KMS-11 (cell line): ENCODE data around the gene NEXN.

Source experiments
- H2AFZ ChIP-seq: fragments of 200-600 bp; sonication (generic); 2 replicates; pipeline ENCODE4 v1.6.1; 2016; ENCODE audit warnings: antibody characterized with exemption, mixed run types, low read depth
- H3K27ac ChIP-seq: fragments of 200-600 bp; sonication (generic); 2 replicates; pipeline ENCODE4 v1.6.1; 2016; ENCODE audit warnings: mild to moderate bottlenecking, mixed run types
- H3K27me3 ChIP-seq: fragments of 200-600 bp; sonication (generic); 2 replicates; pipeline ENCODE4 v1.6.1; 2017; ENCODE audit warnings: mild to moderate bottlenecking, low read depth, mixed run types, moderate library complexity; ENCODE audit not compliant: insufficient read depth
- H3K36me3 ChIP-seq: fragments of 200-600 bp; sonication (generic); 2 replicates; pipeline ENCODE4 v1.6.1; 2017; ENCODE audit warnings: mild to moderate bottlenecking, mixed run types; ENCODE audit not compliant: insufficient read depth
- H3K4me1 ChIP-seq: fragments of 200-600 bp; sonication (generic); 2 replicates; pipeline ENCODE4 v1.6.1; 2016; ENCODE audit warnings: mild to moderate bottlenecking, low read depth, mixed run types; ENCODE audit not compliant: poor library complexity, severe bottlenecking
- H3K4me2 ChIP-seq: fragments of 200-600 bp; sonication (generic); 2 replicates; pipeline ENCODE4 v1.7.0; 2016; ENCODE audit warnings: mild to moderate bottlenecking, mixed run types
- H3K4me3 ChIP-seq: fragments of 200-600 bp; sonication (generic); IDR thresholded peaks from 2 replicates; pipeline ENCODE4 v1.6.1; 2017; ENCODE audit warnings: low read depth, low read length, mixed read lengths; ENCODE audit not compliant: insufficient read depth
- H3K79me2 ChIP-seq: fragments of 200-600 bp; sonication (generic); 2 replicates; pipeline ENCODE4 v1.6.1; 2016; ENCODE audit warnings: low read depth, mixed run types; ENCODE audit not compliant: insufficient read depth
- H3K9ac ChIP-seq: fragments of 200-600 bp; sonication (generic); 2 replicates; pipeline ENCODE4 v1.6.1; 2016; ENCODE audit warnings: mild to moderate bottlenecking, mixed run types
- H4K20me1 ChIP-seq: fragments of 200-600 bp; sonication (generic); 2 replicates; pipeline ENCODE4 v1.6.1; 2016; ENCODE audit warnings: mild to moderate bottlenecking, mixed run types; ENCODE audit not compliant: insufficient read depth
- CTCF ChIP-seq: fragments of 200-600 bp; sonication (generic); conservative IDR thresholded peaks from 2 replicates; pipeline ENCODE4 v1.6.1; 2017; ENCODE audit warnings: low read depth, mild to moderate bottlenecking, antibody characterized with exemption, low read length, moderate library complexity, mixed read lengths

NEXN gene

GRCh38 chr1:77956464-77956863 is 68.0 kb downstream of the NEXN start:
- no peak for TF ChIP-seq CTCF
- Histone ChIP-seq H3K36me3 (0 out of 2 replicates have a peak, but pooled peaks cover 8% of the 10 kb centered on the region), H2AFZ (no peak overlapping the region), H3K9ac (no peak overlapping the region), H3K4me2 (no peak overlapping the region), H3K79me2 (peaks cover 5% of the 10 kb centered on the region; the same call in 1 of the 2 replicates), H3K27me3 (no peaks in the 10 kb centered on the region), H4K20me1 (no peaks in the 10 kb centered on the region), H3K4me3 (no peak overlapping the region), H3K27ac (no peak overlapping the region), H3K4me1 (peaks cover 20% of the 10 kb centered on the region)

- Histone ChIP-seq H3K36me3 (peaks cover 18% of the 10 kb centered on the region; the same call in 1 of the 2 replicates), H3K9ac (no peak overlapping the region), H3K27ac (no peak overlapping the region), H3K4me1 (peaks cover under 1% of the 10 kb centered on the region), H2AFZ (no peak overlapping the region), H4K20me1 (no peaks in the 10 kb centered on the region), H3K27me3 (no peaks in the 10 kb centered on the region), H3K4me3 (no peak overlapping the region), H3K79me2 (peaks cover 12% of the 10 kb centered on the region; the same call in 1 of the 2 replicates), H3K4me2 (no peak overlapping the region)
- TF ChIP-seq CTCF, result no peak
These were observed 70.0 kb downstream of the NEXN start for GRCh38 chr1:77958391-77958790.

- Histone ChIP-seq H3K4me2 (no peak overlapping the region), H3K27me3 (no peaks in the 10 kb centered on the region), H3K27ac (no peak overlapping the region), H3K9ac (no peak overlapping the region), H3K36me3 (peaks cover 18% of the 10 kb centered on the region; the same call in 1 of the 2 replicates), H3K4me1 (no peaks in the 10 kb centered on the region), H4K20me1 (no peaks in the 10 kb centered on the region), H2AFZ (no peak overlapping the region), H3K79me2 (peaks cover 12% of the 10 kb centered on the region; the same call in 1 of the 2 replicates), H3K4me3 (no peak overlapping the region)
- no peak for TF ChIP-seq CTCF
These were observed 70.4 kb downstream of the NEXN start for GRCh38 chr1:77958850-77959249.

- Histone ChIP-seq H2AFZ (no peak overlapping the region), H3K4me3 (no peak overlapping the region), H3K27ac (no peak overlapping the region), H3K9ac (no peak overlapping the region), H3K4me2 (no peak overlapping the region), H4K20me1 (no peaks in the 10 kb centered on the region), H3K79me2 (peaks cover 16% of the 10 kb centered on the region; the same call in 1 of the 2 replicates), H3K27me3 (no peaks in the 10 kb centered on the region), H3K4me1 (no peaks in the 10 kb centered on the region), H3K36me3 (peaks cover 21% of the 10 kb centered on the region; the same call in 1 of the 2 replicates)
- no peak for TF ChIP-seq CTCF
These were observed 73.0 kb downstream of the NEXN start for GRCh38 chr1:77961392-77961791.
